Esophagus muscularis mucosa (tissue), 4 donors: ENCODE measurements around the gene WDR20. TPM values are rescaled to one million over a fixed set of nuclear protein-coding genes. Genes with fewer than 3 reads are reported as not detected.
A peak's percentile ranks its signal among the peaks of the same experiment; 100 is the strongest.

Source experiments
- DNase-seq: peaks from one replicate; pipeline ENCODE4 v3.0.0-alpha.2; 2017; ENCODE audit errors: extremely low spot score
- H3K27ac ChIP-seq, 4 donors: fragments of 200-600 bp; sonication (generic); replicated peaks in 1 of 4; 1 replicate in 3 of 4; 2 replicates in 1 of 4; pipeline ENCODE4 v1.5.1; 2016 to 2019; ENCODE audit warnings: mild to moderate bottlenecking in 1 of 4
- H3K27me3 ChIP-seq, 4 donors: fragments of 200-600 bp; sonication (generic); one replicate each; pipeline versions ENCODE4 v1.5.1 to v1.6.0; 2016 to 2019
- H3K36me3 ChIP-seq, 4 donors: fragments of 200-600 bp; sonication (generic); one replicate each; pipeline ENCODE4 v1.5.1; 2016 to 2019
- H3K4me1 ChIP-seq, 4 donors: fragments of 200-600 bp; sonication (generic); one replicate each; pipeline ENCODE4 v1.5.1; 2016 to 2019
- H3K4me3 ChIP-seq, 4 donors: fragments of 200-600 bp; sonication (generic); 1 replicate in 2 of 4; 2 replicates in 2 of 4; pipeline ENCODE4 v1.5.1; 2016 to 2019; ENCODE audit warnings: mild to moderate bottlenecking in 4 of 4, moderate library complexity in 1 of 4
- H3K9me3 ChIP-seq, 4 donors: fragments of 200-600 bp; sonication (generic); 1 replicate in 3 of 4; 2 replicates in 1 of 4; pipeline ENCODE4 v1.5.1; 2016 to 2019
- CTCF ChIP-seq, 3 experiments: fragments of 200-600 bp in 2 of 3; fragments of 450-650 bp in 1 of 3; sonication (generic) in 2 of 3; IDR thresholded peaks; one replicate each; pipeline ENCODE4 v1.5.1; 2017 to 2019; ENCODE audit warnings: antibody characterized with exemption in 3 of 3, mild to moderate bottlenecking in 2 of 3, moderate library complexity in 1 of 3
- EP300 ChIP-seq: sonication (generic); formaldehyde crosslinking; IDR thresholded peaks from one replicate; pipeline ENCODE4 v1.6.1; 2017; ENCODE audit warnings: antibody characterized with exemption
- POLR2A ChIP-seq: fragments of 450-650 bp; IDR thresholded peaks from one replicate; pipeline ENCODE4 v1.6.1; 2017; ENCODE audit warnings: antibody characterized with exemption, moderate library complexity, mild to moderate bottlenecking, low read depth
- POLR2AphosphoS5 ChIP-seq, 2 donors: sonication (generic); formaldehyde crosslinking; IDR thresholded peaks; one replicate each; pipeline ENCODE4 v1.6.1; 2017; ENCODE audit warnings: antibody characterized with exemption in 2 of 2
- WGBS: methylation state at CpG from one replicate; pipeline ENCODE4 v1.1.5; 2018; 5-methylcytosine and 5-hydroxymethylcytosine counted together
- intact Hi-C: fragments of 100-400 bp; cut with DNase I; formaldehyde crosslinking; loops from one replicate; pipeline ENCODE4 v1.15.1; 2023
- total RNA-seq, 4 donors: library from RNA; depleted of rRNA; stranded (reverse); fragments of >200 nt; gene quantifications; one replicate each; pipeline versions ENCODE4 v1.1.0 to v1.2.1, GENCODE V29; 2016

The WDR20 gene
- total RNA-seq, 4 donors from 2014 or later = 16.6 to 26.6 (median 22.3) TPM

- Histone ChIP-seq H3K27ac (peak overlapping the region; percentile 69 to 81 (median 76)), H3K4me1 (peaks cover 38 to 62% (median 55%) of the 10 kb centered on the region in 4 donors), H3K27me3 (no peaks in the 10 kb centered on the region), H3K9me3 (no peaks in the 10 kb centered on the region), H3K36me3 (no peaks in the 10 kb centered on the region), H3K4me3 (no peak overlapping the region)
- 56% methylated on average over 3 of the region's 3 CpGs for WGBS
- DNase-seq = no peak
- intact Hi-C loops = no loop called here
- TF ChIP-seq POLR2A (no peak), POLR2AphosphoS5 (IDR thresholded peaks at IDR 0.05) (peak in 1 of 2 donors; percentile 70)
These were observed 47.3 kb downstream of the WDR20 start for GRCh38 chr14:102187044-102187443.

GRCh38 chr14:102187568-102188001 is 47.9 kb downstream of the WDR20 start:
- WGBS = 70% methylated on average over 4 of the region's 4 CpGs

GRCh38 chr14:102188187-102188586 is 48.5 kb downstream of the WDR20 start:
- TF ChIP-seq POLR2AphosphoS5 (IDR thresholded peaks at IDR 0.05) (no peak), CTCF (IDR thresholded peaks at IDR 0.05) (no peak), EP300 (no peak), POLR2A (no peak)
- peaks cover 30 to 52% (median 44%) of the 10 kb centered on the region in 4 donors for H3K4me1 ChIP-seq
- intact Hi-C loops = no loop called here
- 100% methylated on average over 1 of the region's 1 CpG for WGBS
- no peaks in the 10 kb centered on the region for H3K9me3 ChIP-seq
- H3K27me3 ChIP-seq = no peaks in the 10 kb centered on the region
- no peaks in the 10 kb centered on the region for H3K36me3 ChIP-seq
- no peak for DNase-seq
- peak overlapping the region in 3 of 4 donors; percentile 69 to 81 (median 78) for H3K27ac ChIP-seq
- H3K4me3 ChIP-seq = no peak overlapping the region

More at GRCh38 chr14:102187568-102188001, 47.9 kb downstream of the WDR20 start:
- TF ChIP-seq POLR2AphosphoS5 (IDR thresholded peaks at IDR 0.05) (no peak), EP300 (no peak), CTCF (IDR thresholded peaks at IDR 0.05) (no peak), POLR2A (no peak)
- H3K4me1 ChIP-seq = peaks cover 35 to 58% (median 50%) of the 10 kb centered on the region in 4 donors
- H3K4me3 ChIP-seq = no peak overlapping the region
- DNase-seq = no peak
- no peaks in the 10 kb centered on the region for H3K27me3 ChIP-seq
- H3K36me3 ChIP-seq = no peaks in the 10 kb centered on the region
- no peaks in the 10 kb centered on the region for H3K9me3 ChIP-seq
- intact Hi-C loops = no loop called here
- peak overlapping the region; percentile 69 to 81 (median 76) for H3K27ac ChIP-seq

- no peak for DNase-seq
- intact Hi-C loops = no loop called here
- WGBS = 98% methylated on average over 5 of the region's 5 CpGs
These were observed 50.2 kb downstream of the WDR20 start for GRCh38 chr14:102189874-102190273.

More at GRCh38 chr14:102189874-102190273, 50.2 kb downstream of the WDR20 start:
- peaks cover 28 to 50% (median 37%) of the 10 kb centered on the region in 4 donors for H3K4me1 ChIP-seq
- H3K27me3 ChIP-seq = no peaks in the 10 kb centered on the region
- no peak overlapping the region for H3K27ac ChIP-seq
- no peaks in the 10 kb centered on the region for H3K9me3 ChIP-seq
- H3K4me3 ChIP-seq = no peak overlapping the region
- TF ChIP-seq CTCF (IDR thresholded peaks at IDR 0.05) (no peak), POLR2A (no peak), EP300 (no peak), POLR2AphosphoS5 (IDR thresholded peaks at IDR 0.05) (no peak)
- no peaks in the 10 kb centered on the region for H3K36me3 ChIP-seq
